B cell (primary cell): ENCODE data around the gene DENND4B.

ENCODE experiments used
- CTCF ChIP-seq: fragments of 200-600 bp; IDR thresholded peaks from one replicate; pipeline ENCODE4 v1.8.0; 2022; ENCODE audit warnings: antibody characterized with exemption, mild to moderate bottlenecking
- EZH2 ChIP-seq: IDR thresholded peaks from 2 replicates; pipeline ENCODE4 v1.6.1; 2012; ENCODE audit warnings: borderline replicate concordance, low read depth, mild to moderate bottlenecking, moderate library complexity, low read length; ENCODE audit not compliant: insufficient read depth, poor library complexity, severe bottlenecking

- TF ChIP-seq CTCF = no peak
- TF ChIP-seq EZH2 = no peak
Measured at GRCh38 chr1:153899509-153899908, 47.0 kb downstream of the DENND4B start.
